Neuronal stem cell (in vitro differentiated cells): ENCODE measurements around the gene MCC.

Experiments
- DNase-seq: peaks from one replicate; pipeline ENCODE4 v3.0.0-alpha.2; 2013; ENCODE audit warnings: low spot score
- H2AFZ ChIP-seq: one replicate; pipeline ENCODE4 v1.6.1; 2013; ENCODE audit warnings: mild to moderate bottlenecking, low read length, inconsistent platforms
- H2AK5ac ChIP-seq: 2 replicates; pipeline ENCODE4 v1.6.1; 2013; ENCODE audit warnings: low read depth, mild to moderate bottlenecking, inconsistent platforms, low read length, moderate library complexity, mixed read lengths
- H2BK120ac ChIP-seq: 2 replicates; pipeline ENCODE4 v1.6.1; 2013; ENCODE audit warnings: low read depth, mild to moderate bottlenecking, inconsistent platforms, low read length, moderate library complexity, mixed read lengths
- H2BK12ac ChIP-seq: one replicate; pipeline ENCODE4 v1.6.1; 2013; ENCODE audit warnings: low read length, inconsistent platforms
- H2BK15ac ChIP-seq: 2 replicates; pipeline ENCODE4 v1.6.1; 2013; ENCODE audit warnings: mild to moderate bottlenecking, low read length, inconsistent platforms, mixed read lengths
- H2BK5ac ChIP-seq: one replicate; pipeline ENCODE4 v1.6.1; 2013; ENCODE audit warnings: inconsistent platforms, mild to moderate bottlenecking, low read length, moderate library complexity
- H3K14ac ChIP-seq: one replicate; pipeline ENCODE4 v1.6.1; 2013; ENCODE audit warnings: low read length, inconsistent platforms
- H3K18ac ChIP-seq: 2 replicates; pipeline ENCODE4 v1.6.1; 2013; ENCODE audit warnings: low read length, inconsistent platforms
- H3K23ac ChIP-seq: 2 replicates; pipeline ENCODE4 v1.6.1; 2013; ENCODE audit warnings: low read depth, mild to moderate bottlenecking, mixed read lengths, low read length, inconsistent platforms; ENCODE audit not compliant: poor library complexity
- H3K27ac ChIP-seq: replicated peaks from 3 replicates; pipeline ENCODE4 v1.5.1; 2013; ENCODE audit warnings: low read length, inconsistent platforms
- H3K27me3 ChIP-seq, 3 experiments: 2 replicates each; pipeline ENCODE4 v1.6.1; 2013; ENCODE audit warnings: low read length in 3 of 3, mild to moderate bottlenecking in 2 of 3, inconsistent platforms in 1 of 3, low read depth in 1 of 3, mixed read lengths in 1 of 3, moderate library complexity in 1 of 3; ENCODE audit not compliant: control insufficient read depth in 3 of 3, insufficient read depth in 3 of 3
- H3K36me3 ChIP-seq, 2 donors: replicated peaks in 1 of 2; 2 replicates each; pipeline ENCODE4 v1.6.1; 2013; ENCODE audit warnings: low read length in 2 of 2; ENCODE audit not compliant: control insufficient read depth in 2 of 2, insufficient read depth in 2 of 2
- H3K4ac ChIP-seq: 2 replicates; pipeline ENCODE4 v1.6.1; 2013; ENCODE audit warnings: inconsistent platforms, mild to moderate bottlenecking, low read length, moderate library complexity
- H3K4me1 ChIP-seq, 2 donors: 1 replicate in 1 of 2; 2 replicates in 1 of 2; pipeline ENCODE4 v1.6.1; 2013; ENCODE audit warnings: low read length in 2 of 2, low read depth in 1 of 2; ENCODE audit not compliant: control insufficient read depth in 2 of 2, insufficient read depth in 1 of 2
- H3K4me2 ChIP-seq: one replicate; pipeline ENCODE4 v1.6.1; 2013; ENCODE audit warnings: mild to moderate bottlenecking, low read length, inconsistent platforms; ENCODE audit not compliant: insufficient read depth, poor library complexity, severe bottlenecking
- H3K4me3 ChIP-seq, 2 donors: 2 replicates each; pipeline ENCODE4 v1.5.1; 2013; ENCODE audit warnings: low read length in 2 of 2, mild to moderate bottlenecking in 2 of 2, inconsistent platforms in 1 of 2, moderate library complexity in 1 of 2
- H3K79me1 ChIP-seq: one replicate; pipeline ENCODE4 v1.6.1; 2013; ENCODE audit warnings: low read depth, mild to moderate bottlenecking, inconsistent platforms, low read length, moderate library complexity
- H3K9ac ChIP-seq: one replicate; pipeline ENCODE4 v1.6.1; 2013; ENCODE audit warnings: mild to moderate bottlenecking, low read depth, low read length, inconsistent platforms; ENCODE audit not compliant: poor library complexity
- H3K9me3 ChIP-seq, 2 donors: replicated peaks in 1 of 2; 2 replicates each; pipeline versions ENCODE3 to v1.6.1; 2013; ENCODE audit warnings: low read length in 2 of 2, mild to moderate bottlenecking in 2 of 2, inconsistent platforms in 1 of 2, low read depth in 1 of 2, mixed read lengths in 1 of 2, moderate library complexity in 1 of 2; ENCODE audit not compliant: control insufficient read depth in 2 of 2, insufficient read depth in 1 of 2
- H4K8ac ChIP-seq: one replicate; pipeline ENCODE4 v1.6.1; 2013; ENCODE audit warnings: low read depth, mild to moderate bottlenecking, inconsistent platforms, low read length, moderate library complexity
- H4K91ac ChIP-seq: one replicate; pipeline ENCODE4 v1.6.1; 2013; ENCODE audit warnings: low read length, low read depth, mild to moderate bottlenecking, inconsistent platforms; ENCODE audit not compliant: poor library complexity
- WGBS, 2 donors: extraction: QIAGEN DNeasy Blood & Tissue Kit; methylation state at CpG; one replicate each; pipeline ENCODE4 v1.1.7; 2013; ENCODE audit warnings: missing lambda C conversion rate in 2 of 2, mixed read lengths in 1 of 2; ENCODE audit not compliant: insufficient read length in 2 of 2, insufficient replicate concordance in 1 of 2; ENCODE audit errors: extremely low coverage in 2 of 2; 5-methylcytosine and 5-hydroxymethylcytosine counted together

The MCC gene

DNA sequence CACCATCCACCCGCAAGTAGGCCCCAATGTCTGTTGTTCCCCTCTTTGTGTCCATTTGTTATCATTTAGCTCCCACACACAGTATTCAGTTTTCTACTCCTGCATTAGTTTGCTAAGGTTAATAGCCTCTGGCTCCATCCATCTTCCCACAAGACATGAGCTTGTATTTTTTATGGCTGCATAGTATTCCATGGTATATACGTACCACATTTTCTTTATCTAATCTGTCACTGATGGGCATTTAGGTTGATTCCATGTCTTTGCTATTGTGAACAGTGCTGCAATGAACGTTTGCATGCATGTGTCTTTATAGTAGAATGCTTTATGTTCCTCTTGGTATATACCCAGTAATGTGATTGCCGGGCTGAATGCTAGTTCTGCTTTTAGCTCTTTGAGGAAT lies 361.2 kb downstream of the MCC start:
- DNase-seq, result no peak
- Histone ChIP-seq H3K14ac (no peak overlapping the region), H3K4me1 (peaks cover 0 to 1% of the 10 kb centered on the region in 2 donors), H3K79me1 (no peaks in the 10 kb centered on the region), H2AK5ac (no peak overlapping the region), H4K8ac (no peak overlapping the region), H2BK5ac (no peak overlapping the region), H3K9ac (no peak overlapping the region), H4K91ac (no peak overlapping the region), H3K4me3 (no peak overlapping the region), H3K27ac (no peak overlapping the region), H3K18ac (no peak overlapping the region), H3K36me3 (no peaks in the 10 kb centered on the region), H2BK120ac (no peak overlapping the region), H3K9me3 (no peaks in the 10 kb centered on the region), H3K4ac (no peak overlapping the region), H2BK12ac (no peak overlapping the region), H2AFZ (no peak overlapping the region), H3K4me2 (no peak overlapping the region), H3K27me3 (no peaks in the 10 kb centered on the region), H3K23ac (no peak overlapping the region), H2BK15ac (no peak overlapping the region)
- no CpG with 5 or more reads among the region's 4 CpGs for WGBS, 2 donors

DNA sequence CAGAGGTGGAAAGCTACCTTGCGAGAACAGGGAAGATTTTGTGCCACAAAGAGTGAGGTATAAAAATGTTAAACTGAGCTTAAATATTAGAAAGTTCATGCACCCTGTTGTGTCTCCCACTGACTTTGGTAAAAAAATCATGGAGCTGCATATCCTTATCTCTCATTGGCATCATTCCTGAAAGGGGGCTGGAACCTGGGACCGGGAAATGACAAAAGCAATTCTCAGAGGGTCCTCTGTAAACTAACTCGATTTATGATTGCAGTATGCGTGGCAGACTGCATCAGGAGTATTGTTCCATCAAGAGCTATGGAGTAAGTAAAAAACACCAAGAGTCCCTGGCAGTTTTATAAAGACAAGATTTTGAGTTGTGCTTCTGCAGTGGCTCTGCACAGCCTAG lies 362.9 kb downstream of the MCC start:
- Histone ChIP-seq H3K18ac (no peak overlapping the region), H3K14ac (no peak overlapping the region), H3K4me3 (no peak overlapping the region), H3K9me3 (no peaks in the 10 kb centered on the region), H2AFZ (no peak overlapping the region), H2BK5ac (no peak overlapping the region), H2BK120ac (no peak overlapping the region), H3K27ac (no peak overlapping the region), H4K91ac (no peak overlapping the region), H4K8ac (no peak overlapping the region), H3K9ac (no peak overlapping the region), H2BK15ac (no peak overlapping the region), H3K4ac (no peak overlapping the region), H3K4me2 (no peak overlapping the region), H3K36me3 (no peaks in the 10 kb centered on the region), H3K23ac (no peak overlapping the region), H3K4me1 (no peaks in the 10 kb centered on the region), H3K27me3 (no peaks in the 10 kb centered on the region), H3K79me1 (no peaks in the 10 kb centered on the region), H2BK12ac (no peak overlapping the region), H2AK5ac (no peak overlapping the region)
- no CpG with 5 or more reads among the region's 4 CpGs for WGBS, 2 donors
- DNase-seq, result no peak

DNA sequence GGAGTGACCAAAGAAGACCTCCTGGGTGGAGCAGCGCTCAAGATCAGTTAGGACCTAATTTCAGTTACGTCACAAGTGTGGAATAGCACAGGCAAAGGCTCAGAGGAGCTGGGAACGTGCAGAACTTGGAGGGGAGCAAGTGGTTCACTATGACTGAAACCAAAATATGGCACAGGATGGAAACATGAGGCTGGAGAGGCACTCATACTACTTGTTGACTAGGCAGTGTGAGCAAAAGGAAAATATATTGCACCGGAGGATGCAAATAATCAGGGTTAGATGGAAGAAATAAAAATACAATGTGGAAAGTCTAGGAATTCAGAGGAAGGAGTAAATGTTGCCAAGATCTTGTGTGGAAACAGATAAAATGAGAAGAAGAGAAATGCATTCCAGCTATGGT lies 363.3 kb downstream of the MCC start:
- Histone ChIP-seq H3K14ac (no peak overlapping the region), H3K9ac (no peak overlapping the region), H2BK5ac (no peak overlapping the region), H3K4me3 (no peak overlapping the region), H3K27me3 (no peaks in the 10 kb centered on the region), H3K79me1 (no peaks in the 10 kb centered on the region), H2BK12ac (no peak overlapping the region), H2BK120ac (no peak overlapping the region), H2AFZ (no peak overlapping the region), H2BK15ac (no peak overlapping the region), H3K23ac (no peak overlapping the region), H4K91ac (no peak overlapping the region), H3K4ac (no peak overlapping the region), H3K18ac (no peak overlapping the region), H3K9me3 (no peaks in the 10 kb centered on the region), H4K8ac (no peak overlapping the region), H3K36me3 (no peaks in the 10 kb centered on the region), H3K4me1 (no peaks in the 10 kb centered on the region), H3K27ac (no peak overlapping the region), H3K4me2 (no peak overlapping the region), H2AK5ac (no peak overlapping the region)
- no CpG with 5 or more reads among the region's 4 CpGs for WGBS, 2 donors
- DNase-seq, result no peak

DNA sequence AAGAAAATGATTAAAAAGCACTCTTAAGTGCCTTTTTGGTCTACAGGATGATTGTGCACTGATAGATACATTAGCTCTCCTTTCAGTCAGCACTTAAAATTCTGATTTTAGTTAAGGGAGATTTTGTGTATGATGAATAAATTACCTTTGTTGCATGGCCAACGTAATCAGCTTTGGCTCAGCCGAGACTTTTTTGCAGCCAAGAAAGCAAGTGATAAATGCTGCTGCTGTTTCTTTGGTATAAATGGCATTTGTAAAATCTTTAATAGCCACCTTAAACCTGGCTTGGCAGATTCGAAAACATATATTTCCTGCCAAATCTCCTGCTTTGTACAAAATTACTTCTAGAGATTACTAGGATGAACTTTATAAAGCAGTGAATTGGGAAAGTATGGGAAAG lies 364.0 kb downstream of the MCC start:
- no peaks in the 10 kb centered on the region for H3K9me3 ChIP-seq
- no peak overlapping the region for H2BK12ac ChIP-seq
- no peak overlapping the region for H3K23ac ChIP-seq
- no peak overlapping the region for H3K4ac ChIP-seq
- H2BK5ac ChIP-seq, result no peak overlapping the region
- H4K8ac ChIP-seq, result no peak overlapping the region
- no peaks in the 10 kb centered on the region for H3K4me1 ChIP-seq
- H2AK5ac ChIP-seq, result no peak overlapping the region
- H2BK15ac ChIP-seq, result no peak overlapping the region
- DNase-seq, result no peak
- H3K27ac ChIP-seq, result no peak overlapping the region
- H2AFZ ChIP-seq, result no peak overlapping the region
- no peak overlapping the region for H3K9ac ChIP-seq
- no peaks in the 10 kb centered on the region for H3K27me3 ChIP-seq
- no peak overlapping the region for H4K91ac ChIP-seq
- H3K14ac ChIP-seq, result no peak overlapping the region
- no peak overlapping the region for H3K4me3 ChIP-seq
- no peak overlapping the region for H3K18ac ChIP-seq
- WGBS, 2 donors, result no CpG with 5 or more reads among the region's 3 CpGs
- no peaks in the 10 kb centered on the region for H3K79me1 ChIP-seq
- no peak overlapping the region for H2BK120ac ChIP-seq
- H3K36me3 ChIP-seq, result no peaks in the 10 kb centered on the region
- H3K4me2 ChIP-seq, result no peak overlapping the region
